ENCODE data around the gene VSTM5.

- TF ChIP-seq CTCF (IDR thresholded peaks at IDR 0.05) (no peak), POLR2A (IDR thresholded peaks at IDR 0.05) (no peak)
These were observed 11.4 kb upstream of the VSTM5 start for GRCh38 chr11:93861808-93862207.
